Activated CD4-positive, alpha-beta T cell treated with anti-CD3 and anti-CD28 coated beads for 24 hours (primary cell): Measurements from ENCODE around the gene DGKD.

ENCODE experiments used
- DNase-seq, 2 donors: peaks; one replicate each; pipeline ENCODE4 v3.0.0-alpha.2; 2020; ENCODE audit warnings: low read depth in 2 of 2

DGKD gene

GRCh38 chr2:233410196-233410760 is 56.0 kb downstream of the DGKD start:
- DNase-seq: no peak

GRCh38 chr2:233411162-233411561 is 56.9 kb downstream of the DGKD start:
- DNase-seq: no peak

DNA sequence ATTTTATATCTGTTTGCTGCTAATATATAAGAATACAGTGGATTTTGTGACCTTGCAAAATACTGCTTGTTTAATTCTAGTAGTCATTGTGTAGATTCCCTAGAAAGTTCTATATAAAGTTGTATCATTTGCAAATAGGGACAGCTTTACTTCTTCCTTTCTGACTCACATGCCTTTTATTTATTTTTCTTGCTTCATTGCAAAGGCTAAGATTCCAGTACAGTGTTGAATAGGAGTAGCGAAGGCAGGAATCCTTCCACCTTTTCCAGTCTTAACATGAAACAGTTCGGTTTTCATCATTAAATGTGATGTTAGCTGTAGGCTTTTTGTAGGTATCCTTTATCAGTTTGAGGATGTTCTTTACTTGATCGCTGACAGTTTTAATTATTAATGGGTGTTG is 58.1 kb downstream of the DGKD start:
- no peak for DNase-seq

GRCh38 chr2:233413046-233413445 is 58.8 kb downstream of the DGKD start:
- DNase-seq: no peak

GRCh38 chr2:233413559-233414272 is 59.4 kb downstream of the DGKD start:
- DNase-seq: no peak

- no peak for DNase-seq
Observed at GRCh38 chr2:233414273-233414654, 60.0 kb downstream of the DGKD start.

DNA sequence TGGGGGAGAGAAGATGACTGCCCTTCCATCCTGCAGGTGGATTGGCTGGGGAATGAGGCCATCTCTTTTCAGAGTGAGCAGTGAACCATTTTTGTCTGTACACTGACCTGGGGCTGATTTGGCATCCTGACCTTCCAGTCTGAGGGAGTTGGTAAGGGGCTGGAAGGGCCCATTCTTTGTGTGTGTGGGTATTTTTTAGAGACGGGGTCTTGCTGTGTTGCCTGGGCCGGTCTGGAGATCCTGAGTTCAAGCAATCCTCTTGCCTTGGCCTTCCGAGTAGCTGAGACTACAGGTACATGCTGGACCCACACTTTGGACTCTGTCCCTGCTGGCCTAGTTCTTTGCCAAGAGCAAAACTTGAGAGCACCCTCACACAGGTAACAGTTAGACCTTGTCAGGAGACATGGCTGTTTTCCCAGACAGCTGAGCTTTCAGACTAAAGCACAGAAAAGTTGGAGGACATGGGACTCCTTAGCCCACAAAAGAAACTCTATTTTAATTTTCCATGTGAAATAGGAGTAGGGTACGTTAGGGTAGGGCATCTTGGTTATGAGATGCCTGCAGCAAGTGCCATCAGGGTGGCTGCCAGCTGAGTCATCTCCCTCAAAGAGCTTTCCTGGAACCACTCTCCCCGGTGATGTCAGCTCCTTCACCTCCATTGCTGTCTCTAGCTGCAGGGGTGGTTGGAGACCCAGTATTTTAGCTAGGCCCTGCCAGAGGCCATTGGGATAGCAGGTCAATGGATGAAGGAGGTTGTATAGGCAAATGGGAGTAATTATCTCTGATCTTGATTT is 60.7 kb downstream of the DGKD start:
- peak in 1 of 2 donors; percentile 38 for DNase-seq

DNA sequence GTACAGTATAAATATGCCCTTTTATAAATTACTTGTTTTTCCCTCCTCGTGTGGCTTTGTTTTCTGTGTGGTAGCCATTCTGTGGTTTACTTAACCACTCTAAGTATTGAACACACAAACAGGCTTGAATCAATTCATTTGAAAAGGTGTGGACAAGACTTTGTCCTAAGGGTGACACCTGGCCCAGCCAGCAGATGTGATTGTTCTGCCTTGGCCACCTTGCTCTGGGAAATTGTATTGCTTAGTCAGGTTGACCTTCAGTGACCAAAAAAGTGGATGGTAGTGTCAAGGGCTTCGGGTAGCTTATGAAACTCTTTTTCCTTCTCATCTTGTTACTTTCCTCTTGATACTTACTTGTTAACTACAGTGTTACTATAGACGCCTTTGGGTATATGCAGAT is 61.9 kb downstream of the DGKD start:
- no peak for DNase-seq

DNA sequence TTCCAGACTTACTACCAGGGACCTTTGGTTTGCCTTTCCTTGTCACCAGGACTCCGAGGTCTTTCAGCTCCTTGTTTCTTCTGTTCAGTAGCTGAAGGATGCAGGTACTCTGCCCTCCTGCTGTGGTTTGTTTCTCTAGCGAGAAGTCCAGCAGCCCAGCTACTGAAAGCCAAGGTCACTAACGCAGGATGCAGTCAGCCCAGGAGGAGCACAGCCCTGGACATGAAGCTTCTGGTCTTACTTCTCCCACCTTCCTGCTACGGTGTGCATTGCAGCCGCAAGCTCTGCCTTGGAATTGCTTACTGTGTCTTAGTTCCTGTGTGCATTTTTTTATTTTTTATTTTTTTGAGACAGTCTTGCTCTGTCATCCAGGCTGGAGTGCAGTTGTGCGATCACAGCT is 62.4 kb downstream of the DGKD start:
- DNase-seq: no peak

GRCh38 chr2:233417282-233417681 is 63.0 kb downstream of the DGKD start:
- DNase-seq: no peak

GRCh38 chr2:233418052-233418760 is 63.9 kb downstream of the DGKD start:
- DNase-seq: no peak

- DNase-seq: no peak
Observed at GRCh38 chr2:233418761-233419546, 64.7 kb downstream of the DGKD start.

GRCh38 chr2:233419602-233420391 is 65.5 kb downstream of the DGKD start:
- DNase-seq: no peak

DNA sequence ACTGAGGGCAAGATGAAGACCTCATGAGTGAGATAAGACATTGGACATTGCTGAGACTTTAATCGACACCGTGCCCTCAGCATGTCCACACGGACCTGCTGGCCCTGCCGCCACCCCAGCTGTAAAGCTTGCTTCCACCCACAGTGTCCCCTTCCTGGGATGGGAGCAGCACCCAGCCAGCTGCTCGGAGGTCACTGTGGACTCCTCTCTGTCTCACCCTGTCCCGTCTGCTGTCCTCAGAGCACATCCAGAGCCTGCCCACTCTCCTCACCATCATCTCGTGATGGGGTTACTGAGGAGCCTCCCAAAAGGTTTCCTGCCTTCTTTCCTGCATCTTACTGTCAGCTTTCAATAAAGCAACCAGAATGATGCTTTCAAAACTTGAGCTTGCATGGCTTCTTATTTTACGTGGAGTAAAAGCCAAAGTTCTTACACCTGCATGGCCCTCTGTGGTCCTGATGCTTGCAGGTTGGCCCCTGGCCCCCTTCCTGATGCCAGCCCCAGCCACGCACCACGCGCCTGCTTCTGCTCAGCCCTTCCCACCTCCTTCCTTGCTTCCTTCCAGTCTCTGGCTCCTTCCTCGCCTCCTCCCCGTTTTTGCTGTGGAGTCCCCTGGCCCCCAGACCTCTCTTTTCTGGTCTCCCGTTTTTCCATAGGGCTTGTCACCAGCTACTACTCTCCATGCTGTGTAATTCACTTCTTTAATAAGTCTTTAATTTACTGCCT is 67.0 kb downstream of the DGKD start:
- DNase-seq: no peak

GRCh38 chr2:233422050-233422639 is 67.9 kb downstream of the DGKD start:
- DNase-seq: no peak

DNA sequence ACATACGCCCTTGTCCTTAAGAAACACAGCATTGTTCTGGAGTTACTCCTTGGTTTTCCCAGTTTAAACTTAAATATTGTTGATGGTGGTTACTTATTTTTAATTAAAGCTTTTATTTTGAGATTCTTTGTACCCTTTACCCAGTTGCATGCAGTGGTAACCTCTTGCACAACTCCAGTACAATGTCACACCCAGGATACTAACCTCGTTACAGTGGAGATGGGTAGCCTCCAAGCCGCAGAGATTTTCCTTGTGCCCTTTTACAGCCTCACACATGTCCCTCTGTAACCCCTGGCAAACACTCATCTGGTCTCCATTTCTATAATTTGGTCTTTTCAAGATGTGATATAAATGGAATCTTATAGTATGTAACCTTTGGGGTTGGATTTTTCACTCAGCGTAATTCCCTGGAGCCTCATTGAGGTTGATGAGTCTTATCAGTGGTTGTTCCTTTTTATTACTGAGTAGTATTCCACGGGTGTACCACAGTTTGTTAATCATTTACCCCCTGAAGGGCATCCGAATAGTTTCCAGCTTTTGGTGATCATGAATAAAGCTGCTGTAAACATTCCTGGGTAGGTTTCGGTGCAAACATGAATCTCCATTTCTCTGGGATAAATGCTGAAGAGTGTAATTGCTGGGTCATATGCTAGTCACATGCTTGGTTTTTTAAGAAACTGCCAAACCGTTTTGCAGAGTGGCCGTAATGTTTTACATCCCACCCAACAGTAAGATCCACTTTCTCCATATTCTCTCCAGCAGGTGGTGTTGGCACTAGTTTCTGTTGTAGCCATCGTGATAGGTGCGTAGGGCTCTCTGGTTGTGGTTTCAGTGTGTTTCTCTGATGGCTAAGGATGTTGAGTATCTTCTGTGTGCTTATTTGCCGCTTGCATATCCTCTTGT is 68.6 kb downstream of the DGKD start:
- DNase-seq: no peak

DNA sequence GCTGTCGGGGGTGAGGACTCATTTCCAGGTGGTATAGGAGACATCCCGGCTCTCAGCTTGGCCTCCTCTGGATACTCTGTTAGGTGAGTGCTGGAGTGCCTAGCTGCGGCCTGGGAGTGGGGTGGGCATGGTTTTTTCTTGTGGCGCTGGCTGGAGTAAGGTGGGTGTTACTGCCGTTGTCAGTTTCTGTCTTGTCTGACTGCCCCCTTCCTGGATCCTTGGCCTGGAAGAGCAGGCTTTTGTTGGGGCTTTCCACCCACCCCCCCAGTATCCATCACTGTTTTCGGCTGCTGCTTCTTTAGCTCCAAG is 69.2 kb downstream of the DGKD start:
- no peak for DNase-seq

DNA sequence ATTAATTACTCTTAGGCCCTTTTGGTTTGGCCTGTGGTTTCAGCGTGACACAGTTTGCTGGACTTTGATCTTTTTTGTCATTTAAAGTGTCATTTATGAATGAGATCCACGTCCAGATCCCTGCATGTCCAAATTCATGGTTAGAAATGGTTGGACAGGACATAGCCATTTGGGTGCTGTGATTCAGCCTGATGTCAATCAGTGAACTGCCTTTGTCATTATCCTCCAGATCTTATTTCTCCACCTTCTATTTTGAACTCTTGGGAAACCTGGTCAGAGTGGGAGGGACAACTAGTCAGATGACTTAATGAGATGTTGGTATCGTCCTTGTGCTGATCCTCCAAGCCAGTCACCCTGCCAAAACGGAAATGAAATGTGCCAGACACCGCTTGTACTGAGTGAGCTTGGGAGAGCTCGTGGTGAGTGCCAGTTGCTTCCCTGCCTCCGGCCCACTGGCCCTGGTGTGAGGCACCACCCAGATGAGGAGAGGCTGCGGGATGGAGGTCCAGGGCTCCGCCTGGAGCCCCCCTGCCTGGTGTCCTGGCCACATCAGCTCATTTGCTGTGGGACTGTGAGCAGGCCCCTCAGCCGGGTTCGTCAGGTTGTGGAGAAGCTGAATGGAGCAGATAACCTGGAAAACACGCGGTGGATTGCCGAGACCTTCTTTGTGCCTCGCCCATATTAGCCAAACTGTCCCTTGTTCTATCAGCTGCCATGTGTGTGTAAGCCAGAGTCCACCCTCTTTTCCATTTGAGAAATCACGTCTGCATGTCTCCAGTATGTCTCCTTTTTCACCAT is 70.1 kb downstream of the DGKD start:
- no peak for DNase-seq
